SK-N-SH treated with all-trans-retinoic acid at 6 μM for 48 hours (cell line): ENCODE measurements around the gene KDM4B.
A peak's percentile ranks its signal among the peaks of the same experiment; 100 is the strongest.

Experiments
- ATAC-seq: fragments of 200-7000 bp; cut with Tn5 transposase; 3 replicates; pipeline ENCODE4 v1.9.1; 2020; ENCODE audit warnings: mild to moderate bottlenecking, moderate library complexity
- ARNTL ChIP-seq: fragments of 450-650 bp; formaldehyde crosslinking; IDR thresholded peaks from 2 replicates; pipeline ENCODE4 v1.5.0; 2020; ENCODE audit warnings: low read depth, mild to moderate bottlenecking, moderate library complexity, borderline replicate concordance
- BACH2 ChIP-seq: fragments of 250-450 bp; sonication (Bioruptor Pico); IDR thresholded peaks from 2 replicates; pipeline ENCODE4 v1.9.0; 2021; ENCODE audit warnings: mild to moderate bottlenecking, borderline replicate concordance
- CSDC2 ChIP-seq: fragments of 250-450 bp; sonication (Bioruptor Pico); IDR thresholded peaks from 2 replicates; pipeline ENCODE4 v1.5.0; 2020; ENCODE audit warnings: mild to moderate bottlenecking, moderate library complexity
- ESRRG ChIP-seq: fragments of 250-450 bp; sonication (Bioruptor Pico); IDR thresholded peaks from 2 replicates; pipeline ENCODE4 v1.6.1; 2021; ENCODE audit warnings: mild to moderate bottlenecking
- GLIS3 ChIP-seq: fragments of 250-450 bp; sonication (Bioruptor Pico); IDR thresholded peaks from 2 replicates; pipeline ENCODE4 v1.5.0; 2020; ENCODE audit warnings: mild to moderate bottlenecking, moderate library complexity
- OSR1 ChIP-seq: fragments of 250-450 bp; sonication (Bioruptor Pico); IDR thresholded peaks from 2 replicates; pipeline ENCODE4 v1.8.0; 2022; ENCODE audit warnings: moderate library complexity, mild to moderate bottlenecking, inconsistent platforms
- POU6F1 ChIP-seq: fragments of 250-450 bp; sonication (Bioruptor Pico); IDR thresholded peaks from 2 replicates; pipeline ENCODE4 v1.8.0; 2021; ENCODE audit warnings: low read depth, mild to moderate bottlenecking, moderate library complexity, borderline replicate concordance
- PPARA ChIP-seq: fragments of 250-450 bp; sonication (Bioruptor Pico); IDR thresholded peaks from 2 replicates; pipeline ENCODE4 v1.5.0; 2020; ENCODE audit warnings: mild to moderate bottlenecking, borderline replicate concordance
- RARB ChIP-seq: fragments of 250-450 bp; sonication (Bioruptor Pico); IDR thresholded peaks from 2 replicates; pipeline ENCODE4 v1.8.0; 2021; ENCODE audit warnings: mild to moderate bottlenecking, moderate library complexity
- SNAI2 ChIP-seq: fragments of 250-450 bp; sonication (Bioruptor Pico); IDR thresholded peaks from 2 replicates; pipeline ENCODE4 v1.5.0; 2020; ENCODE audit warnings: mild to moderate bottlenecking, moderate library complexity
- TCF4 ChIP-seq: fragments of 250-450 bp; sonication (Bioruptor Pico); IDR thresholded peaks from 2 replicates; pipeline ENCODE4 v1.8.0; 2021; ENCODE audit warnings: mild to moderate bottlenecking, moderate library complexity, borderline replicate concordance
- TOX ChIP-seq: fragments of 250-450 bp; sonication (Bioruptor Pico); IDR thresholded peaks from 2 replicates; pipeline ENCODE4 v1.8.0; 2021; ENCODE audit warnings: mild to moderate bottlenecking, moderate library complexity, borderline replicate concordance
- ZC3H10 ChIP-seq: fragments of 250-450 bp; sonication (Bioruptor Pico); IDR thresholded peaks from 2 replicates; pipeline ENCODE4 v1.5.1; 2021; ENCODE audit warnings: mild to moderate bottlenecking, moderate library complexity
- ZNF565 ChIP-seq: fragments of 450-650 bp; formaldehyde crosslinking; conservative IDR thresholded peaks from 2 replicates; pipeline ENCODE4 v1.5.0; 2020; ENCODE audit warnings: low read depth, mild to moderate bottlenecking, moderate library complexity
- ZNF70 ChIP-seq: fragments of 450-650 bp; formaldehyde crosslinking; IDR thresholded peaks from 2 replicates; pipeline ENCODE4 v1.5.0; 2020; ENCODE audit warnings: mild to moderate bottlenecking, moderate library complexity
- ZNF8 ChIP-seq: fragments of 450-650 bp; formaldehyde crosslinking; IDR thresholded peaks from 2 replicates; pipeline ENCODE4 v1.5.0; 2020; ENCODE audit warnings: mild to moderate bottlenecking, moderate library complexity
- TF ChIP-seq, protein P1 (sequence below): fragments of 250-450 bp; sonication (Bioruptor Pico); IDR thresholded peaks from 2 replicates; pipeline ENCODE4 v1.5.1; 2021; ENCODE audit warnings: mild to moderate bottlenecking, moderate library complexity
- TF ChIP-seq, protein P2 (sequence below): fragments of 250-450 bp; sonication (Bioruptor Pico); IDR thresholded peaks from 2 replicates; pipeline ENCODE4 v1.8.0; 2020; ENCODE audit warnings: mild to moderate bottlenecking, moderate library complexity, borderline replicate concordance

KDM4B gene

GRCh38 chr19:4976401-4977298 is 7.7 kb downstream of the KDM4B start:
- no peak for ATAC-seq
- TF ChIP-seq GLIS3 (CRISPR knock-in tag) (no peak), POU6F1 (CRISPR knock-in tag) (no peak), ZNF70 (no peak), ARNTL (CRISPR knock-in tag) (no peak), ZNF8 (CRISPR knock-in tag) (no peak), TOX (no peak), ZNF565 (no peak)
- TF ChIP-seq, protein P1, sequence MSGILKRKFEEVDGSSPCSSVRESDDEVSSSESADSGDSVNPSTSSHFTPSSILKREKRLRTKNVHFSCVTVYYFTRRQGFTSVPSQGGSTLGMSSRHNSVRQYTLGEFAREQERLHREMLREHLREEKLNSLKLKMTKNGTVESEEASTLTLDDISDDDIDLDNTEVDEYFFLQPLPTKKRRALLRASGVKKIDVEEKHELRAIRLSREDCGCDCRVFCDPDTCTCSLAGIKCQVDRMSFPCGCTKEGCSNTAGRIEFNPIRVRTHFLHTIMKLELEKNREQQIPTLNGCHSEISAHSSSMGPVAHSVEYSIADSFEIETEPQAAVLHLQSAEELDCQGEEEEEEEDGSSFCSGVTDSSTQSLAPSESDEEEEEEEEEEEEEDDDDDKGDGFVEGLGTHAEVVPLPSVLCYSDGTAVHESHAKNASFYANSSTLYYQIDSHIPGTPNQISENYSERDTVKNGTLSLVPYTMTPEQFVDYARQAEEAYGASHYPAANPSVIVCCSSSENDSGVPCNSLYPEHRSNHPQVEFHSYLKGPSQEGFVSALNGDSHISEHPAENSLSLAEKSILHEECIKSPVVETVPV (CRISPR knock-in tag) = no peak
- TF ChIP-seq, all 23 proteins: peak for 0

- peak; percentile 97 for ATAC-seq
- TF ChIP-seq CSDC2 (CRISPR knock-in tag) = no peak
- TF ChIP-seq ESRRG (CRISPR knock-in tag) = no peak
- TF ChIP-seq ZNF70 = no peak
- TF ChIP-seq POU6F1 (CRISPR knock-in tag) = no peak
- no peak for TF ChIP-seq RARB (CRISPR knock-in tag)
- no peak for TF ChIP-seq OSR1 (CRISPR knock-in tag)
- no peak for TF ChIP-seq ZNF8 (CRISPR knock-in tag)
Measured at GRCh38 chr19:4977299-4978174, 8.6 kb downstream of the KDM4B start.

GRCh38 chr19:4979211-4979807 is 10.4 kb downstream of the KDM4B start:
- TF ChIP-seq POU6F1 (CRISPR knock-in tag) (no peak), GLIS3 (CRISPR knock-in tag) (no peak), ZC3H10 (no peak), TCF4 (CRISPR knock-in tag) (no peak), SNAI2 (no peak), TOX (no peak), BACH2 (no peak), PPARA (CRISPR knock-in tag) (no peak), ZNF8 (CRISPR knock-in tag) (no peak), ZNF70 (no peak)
- TF ChIP-seq, protein P2, sequence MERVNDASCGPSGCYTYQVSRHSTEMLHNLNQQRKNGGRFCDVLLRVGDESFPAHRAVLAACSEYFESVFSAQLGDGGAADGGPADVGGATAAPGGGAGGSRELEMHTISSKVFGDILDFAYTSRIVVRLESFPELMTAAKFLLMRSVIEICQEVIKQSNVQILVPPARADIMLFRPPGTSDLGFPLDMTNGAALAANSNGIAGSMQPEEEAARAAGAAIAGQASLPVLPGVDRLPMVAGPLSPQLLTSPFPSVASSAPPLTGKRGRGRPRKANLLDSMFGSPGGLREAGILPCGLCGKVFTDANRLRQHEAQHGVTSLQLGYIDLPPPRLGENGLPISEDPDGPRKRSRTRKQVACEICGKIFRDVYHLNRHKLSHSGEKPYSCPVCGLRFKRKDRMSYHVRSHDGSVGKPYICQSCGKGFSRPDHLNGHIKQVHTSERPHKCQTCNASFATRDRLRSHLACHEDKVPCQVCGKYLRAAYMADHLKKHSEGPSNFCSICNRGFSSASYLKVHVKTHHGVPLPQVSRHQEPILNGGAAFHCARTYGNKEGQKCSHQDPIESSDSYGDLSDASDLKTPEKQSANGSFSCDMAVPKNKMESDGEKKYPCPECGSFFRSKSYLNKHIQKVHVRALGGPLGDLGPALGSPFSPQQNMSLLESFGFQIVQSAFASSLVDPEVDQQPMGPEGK = no peak
- TF ChIP-seq, protein P1 (CRISPR knock-in tag) = no peak
- TF ChIP-seq, all 23 proteins: peak for 0
- ATAC-seq = no peak
